HepG2 (cell line): ENCODE data around the gene GPC2. TPM values are rescaled to one million over a fixed set of nuclear protein-coding genes. Genes with fewer than 3 reads are reported as not detected.

ENCODE experiments used
- ATF7-NPFF ChIP-seq: sonication (generic); formaldehyde crosslinking; IDR thresholded peaks from 2 replicates; pipeline ENCODE4 v1.8.1; 2023; ENCODE audit warnings: mild to moderate bottlenecking, low read depth, missing genetic modification reagents, moderate library complexity
- ETV5 ChIP-seq: IDR thresholded peaks from 2 replicates; pipeline ENCODE4 v1.6.1; 2018; ENCODE audit warnings: missing biosample characterization, missing genetic modification reagents, inconsistent platforms, borderline replicate concordance
- KAT2B ChIP-seq: fragments of 150-350 bp; IDR thresholded peaks from 2 replicates; pipeline ENCODE4 v1.6.1; 2014; ENCODE audit warnings: low read depth, low read length, borderline replicate concordance
- SRSF1 ChIP-seq: fragments of 200-400 bp; formaldehyde crosslinking; optimal IDR thresholded peaks from 2 replicates; pipeline ENCODE3; 2017; ENCODE audit warnings: mild to moderate bottlenecking, low read depth, low read length, moderate library complexity
- ZBTB1 ChIP-seq: sonication (generic); formaldehyde crosslinking; IDR thresholded peaks from 2 replicates; pipeline ENCODE4 v1.4.0; 2020; ENCODE audit warnings: missing genetic modification reagents, borderline replicate concordance
- ZC3H13 ChIP-seq: sonication (generic); formaldehyde crosslinking; IDR thresholded peaks from 2 replicates; pipeline ENCODE4 v1.8.1; 2023; ENCODE audit warnings: mild to moderate bottlenecking, missing genetic modification reagents, moderate library complexity
- ZFP36 ChIP-seq: fragments of 150-350 bp; IDR thresholded peaks from 2 replicates; pipeline ENCODE4 v1.6.1; 2018; ENCODE audit warnings: borderline replicate concordance, low read length, low read depth; ENCODE audit not compliant: partially characterized antibody
- ZFP62 ChIP-seq: sonication (generic); formaldehyde crosslinking; IDR thresholded peaks from 2 replicates; pipeline ENCODE4 v1.4.0; 2020; ENCODE audit warnings: missing genetic modification reagents
- ZFYVE20 ChIP-seq: sonication (generic); formaldehyde crosslinking; IDR thresholded peaks from 2 replicates; pipeline ENCODE4 v1.8.0; 2023; ENCODE audit warnings: low read depth, mild to moderate bottlenecking, moderate library complexity, missing genetic modification reagents, borderline replicate concordance
- ZNF136 ChIP-seq: sonication (generic); formaldehyde crosslinking; IDR thresholded peaks from 2 replicates; pipeline ENCODE4 v1.8.1; 2022; ENCODE audit warnings: low read depth, mild to moderate bottlenecking, moderate library complexity, missing genetic modification reagents
- ZNF34 ChIP-seq: sonication (generic); formaldehyde crosslinking; IDR thresholded peaks from 2 replicates; pipeline ENCODE4 v1.4.0; 2020; ENCODE audit warnings: mild to moderate bottlenecking, missing genetic modification reagents, borderline replicate concordance
- ZNF354B ChIP-seq: sonication (generic); formaldehyde crosslinking; IDR thresholded peaks from 2 replicates; pipeline ENCODE4 v1.8.0; 2022; ENCODE audit warnings: mild to moderate bottlenecking, missing genetic modification reagents
- ZNF451 ChIP-seq: sonication (generic); formaldehyde crosslinking; IDR thresholded peaks from 2 replicates; pipeline ENCODE4 v1.5.0; 2020; ENCODE audit warnings: mild to moderate bottlenecking, missing genetic modification reagents
- ZNF484 ChIP-seq: sonication (generic); formaldehyde crosslinking; IDR thresholded peaks from 2 replicates; pipeline ENCODE4 v1.5.1; 2020; ENCODE audit warnings: mild to moderate bottlenecking, low read depth, missing genetic modification reagents, borderline replicate concordance
- ZNF724P ChIP-seq: sonication (generic); formaldehyde crosslinking; IDR thresholded peaks from 2 replicates; pipeline ENCODE4 v1.8.0; 2022; ENCODE audit warnings: missing genetic modification reagents, borderline replicate concordance
- ZNF746 ChIP-seq: sonication (generic); formaldehyde crosslinking; IDR thresholded peaks from 2 replicates; pipeline ENCODE4 v1.8.0; 2022; ENCODE audit warnings: mild to moderate bottlenecking, missing genetic modification reagents
- ZNF761 ChIP-seq: sonication (generic); formaldehyde crosslinking; conservative IDR thresholded peaks from 2 replicates; pipeline ENCODE4 v1.4.0; 2020; ENCODE audit warnings: mild to moderate bottlenecking, missing genetic modification reagents
- ZNF816 ChIP-seq: sonication (generic); formaldehyde crosslinking; IDR thresholded peaks from 2 replicates; pipeline ENCODE4 v1.8.0; 2022; ENCODE audit warnings: missing genetic modification reagents, mild to moderate bottlenecking, borderline replicate concordance
- polyA plus RNA-seq, 8 experiments: library from polyadenylated mRNA; depleted of rRNA in 3 of 8; stranded (reverse) in 7 of 8; unstranded in 1 of 8; fragments of >200 nt; fragmentation: Illumina TruSeq in 4 of 8; extraction: Trizol in 4 of 8; gene quantifications; 2 replicates each; pipeline versions ENCODE4 v1.2.1 to v1.2.3, GENCODE V29; 2011 to 2016; ENCODE audit warnings: low read depth in 4 of 8, missing spikeins in 1 of 8, mixed read lengths in 1 of 8; ENCODE audit not compliant: insufficient read depth in 1 of 8
- total RNA-seq, 5 experiments: library from RNA; depleted of rRNA; stranded (reverse); fragments of >200 nt; fragmentation: Illumina TruSeq; extraction: Trizol; gene quantifications; 2 replicates each; pipeline ENCODE4 v1.2.3, GENCODE V29; 2016; ENCODE audit warnings: low read depth in 1 of 5
- TF ChIP-seq, protein P1 (sequence below): sonication (generic); formaldehyde crosslinking; conservative IDR thresholded peaks from 2 replicates; pipeline ENCODE4 v1.4.0; 2020; ENCODE audit warnings: mild to moderate bottlenecking, missing genetic modification reagents, moderate library complexity
- TF ChIP-seq, protein P2 (sequence below): sonication (generic); formaldehyde crosslinking; IDR thresholded peaks from 2 replicates; pipeline ENCODE4 v1.8.0; 2022; ENCODE audit warnings: mild to moderate bottlenecking, missing genetic modification reagents, moderate library complexity
- TF ChIP-seq, protein P3 (sequence below): IDR thresholded peaks from 2 replicates; pipeline ENCODE4 v1.6.1; 2012; ENCODE audit warnings: inconsistent platforms
- TF ChIP-seq, protein P4 (sequence below): sonication (generic); formaldehyde crosslinking; IDR thresholded peaks from 2 replicates; pipeline ENCODE4 v1.8.0; 2022; ENCODE audit warnings: missing genetic modification reagents, mild to moderate bottlenecking, moderate library complexity, borderline replicate concordance

Gene GPC2
- total and polyA plus RNA-seq, 2 of the 13 experiments (the other 11 are each of a cell fraction or from before 2014, with no cell fraction given), result 0.64 to 0.78 TPM

DNA sequence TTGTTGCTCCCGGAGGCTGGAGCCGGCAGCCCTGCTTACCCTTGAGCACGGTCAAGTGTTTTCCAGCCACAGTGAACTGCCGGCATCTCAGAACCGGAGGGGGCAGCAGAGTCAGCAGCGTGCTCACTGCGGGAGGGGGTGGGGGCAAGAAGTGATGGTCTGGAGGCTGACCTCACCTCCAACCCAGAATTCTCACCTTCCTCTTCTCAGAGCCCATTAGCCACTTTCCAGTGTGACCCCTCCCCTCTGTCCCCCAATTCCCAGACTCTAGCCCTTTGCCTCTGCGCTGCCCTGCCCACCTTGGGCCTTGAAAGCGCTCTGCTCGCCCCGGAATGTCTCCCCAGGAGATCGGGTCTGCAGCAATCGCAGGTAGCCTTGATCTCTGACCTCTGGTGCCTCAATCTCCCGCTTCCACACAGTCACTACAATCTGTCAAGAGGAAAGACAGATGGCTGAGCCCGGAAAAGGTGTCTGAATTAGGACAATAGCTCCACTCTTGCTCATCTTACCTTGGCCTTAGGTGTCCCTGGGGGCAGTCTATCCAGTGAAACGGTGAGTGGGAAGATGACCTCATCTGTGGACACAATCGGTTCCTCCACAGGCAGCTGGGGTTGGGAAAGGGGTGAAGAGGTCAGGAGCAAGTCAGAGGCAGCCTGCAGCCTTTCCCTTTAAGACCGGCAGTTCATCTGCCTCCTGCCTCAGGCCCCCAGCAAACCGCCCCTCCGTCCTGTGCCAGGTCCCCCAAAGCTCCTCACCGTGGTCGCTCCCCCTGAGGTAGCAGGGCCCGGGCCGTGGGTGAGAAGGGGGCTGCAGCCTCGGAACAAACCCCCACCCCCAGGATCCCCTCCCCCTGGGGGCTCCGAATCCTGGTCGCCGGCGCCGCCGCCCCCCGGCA is 19.6 kb downstream of the GPC2 start (continued):
- TF ChIP-seq, protein P1, sequence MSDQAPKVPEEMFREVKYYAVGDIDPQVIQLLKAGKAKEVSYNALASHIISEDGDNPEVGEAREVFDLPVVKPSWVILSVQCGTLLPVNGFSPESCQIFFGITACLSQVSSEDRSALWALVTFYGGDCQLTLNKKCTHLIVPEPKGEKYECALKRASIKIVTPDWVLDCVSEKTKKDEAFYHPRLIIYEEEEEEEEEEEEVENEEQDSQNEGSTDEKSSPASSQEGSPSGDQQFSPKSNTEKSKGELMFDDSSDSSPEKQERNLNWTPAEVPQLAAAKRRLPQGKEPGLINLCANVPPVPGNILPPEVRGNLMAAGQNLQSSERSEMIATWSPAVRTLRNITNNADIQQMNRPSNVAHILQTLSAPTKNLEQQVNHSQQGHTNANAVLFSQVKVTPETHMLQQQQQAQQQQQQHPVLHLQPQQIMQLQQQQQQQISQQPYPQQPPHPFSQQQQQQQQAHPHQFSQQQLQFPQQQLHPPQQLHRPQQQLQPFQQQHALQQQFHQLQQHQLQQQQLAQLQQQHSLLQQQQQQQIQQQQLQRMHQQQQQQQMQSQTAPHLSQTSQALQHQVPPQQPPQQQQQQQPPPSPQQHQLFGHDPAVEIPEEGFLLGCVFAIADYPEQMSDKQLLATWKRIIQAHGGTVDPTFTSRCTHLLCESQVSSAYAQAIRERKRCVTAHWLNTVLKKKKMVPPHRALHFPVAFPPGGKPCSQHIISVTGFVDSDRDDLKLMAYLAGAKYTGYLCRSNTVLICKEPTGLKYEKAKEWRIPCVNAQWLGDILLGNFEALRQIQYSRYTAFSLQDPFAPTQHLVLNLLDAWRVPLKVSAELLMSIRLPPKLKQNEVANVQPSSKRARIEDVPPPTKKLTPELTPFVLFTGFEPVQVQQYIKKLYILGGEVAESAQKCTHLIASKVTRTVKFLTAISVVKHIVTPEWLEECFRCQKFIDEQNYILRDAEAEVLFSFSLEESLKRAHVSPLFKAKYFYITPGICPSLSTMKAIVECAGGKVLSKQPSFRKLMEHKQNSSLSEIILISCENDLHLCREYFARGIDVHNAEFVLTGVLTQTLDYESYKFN (CRISPR knock-in tag), result no peak
- peak; percentile 50 for TF ChIP-seq ETV5 (CRISPR knock-in tag)
- TF ChIP-seq KAT2B, result no peak
- TF ChIP-seq ZNF484 (CRISPR knock-in tag), result no peak
- no peak for TF ChIP-seq ZNF761 (CRISPR knock-in tag)
- TF ChIP-seq ZNF451 (CRISPR knock-in tag), result no peak
- no peak for TF ChIP-seq ZNF136
- no peak for TF ChIP-seq ZNF34 (CRISPR knock-in tag)
- TF ChIP-seq ZNF724P (CRISPR knock-in tag), result no peak
- no peak for TF ChIP-seq ZC3H13 (CRISPR knock-in tag)
- TF ChIP-seq ZNF746, result no peak
- TF ChIP-seq, protein P2, sequence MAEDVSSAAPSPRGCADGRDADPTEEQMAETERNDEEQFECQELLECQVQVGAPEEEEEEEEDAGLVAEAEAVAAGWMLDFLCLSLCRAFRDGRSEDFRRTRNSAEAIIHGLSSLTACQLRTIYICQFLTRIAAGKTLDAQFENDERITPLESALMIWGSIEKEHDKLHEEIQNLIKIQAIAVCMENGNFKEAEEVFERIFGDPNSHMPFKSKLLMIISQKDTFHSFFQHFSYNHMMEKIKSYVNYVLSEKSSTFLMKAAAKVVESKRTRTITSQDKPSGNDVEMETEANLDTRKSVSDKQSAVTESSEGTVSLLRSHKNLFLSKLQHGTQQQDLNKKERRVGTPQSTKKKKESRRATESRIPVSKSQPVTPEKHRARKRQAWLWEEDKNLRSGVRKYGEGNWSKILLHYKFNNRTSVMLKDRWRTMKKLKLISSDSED (CRISPR knock-in tag), result no peak
- no peak for TF ChIP-seq ZNF816 (CRISPR knock-in tag)
- TF ChIP-seq ZBTB1 (CRISPR knock-in tag), result no peak
- no peak for TF ChIP-seq ZNF354B
- no peak for TF ChIP-seq ATF7-NPFF (CRISPR knock-in tag)
- TF ChIP-seq ZFP62 (CRISPR knock-in tag), result no peak
- TF ChIP-seq ZFP36, result no peak
- TF ChIP-seq, protein P3, sequence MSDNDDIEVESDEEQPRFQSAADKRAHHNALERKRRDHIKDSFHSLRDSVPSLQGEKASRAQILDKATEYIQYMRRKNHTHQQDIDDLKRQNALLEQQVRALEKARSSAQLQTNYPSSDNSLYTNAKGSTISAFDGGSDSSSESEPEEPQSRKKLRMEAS, result no peak
- TF ChIP-seq SRSF1, result no peak
- TF ChIP-seq, protein P4, sequence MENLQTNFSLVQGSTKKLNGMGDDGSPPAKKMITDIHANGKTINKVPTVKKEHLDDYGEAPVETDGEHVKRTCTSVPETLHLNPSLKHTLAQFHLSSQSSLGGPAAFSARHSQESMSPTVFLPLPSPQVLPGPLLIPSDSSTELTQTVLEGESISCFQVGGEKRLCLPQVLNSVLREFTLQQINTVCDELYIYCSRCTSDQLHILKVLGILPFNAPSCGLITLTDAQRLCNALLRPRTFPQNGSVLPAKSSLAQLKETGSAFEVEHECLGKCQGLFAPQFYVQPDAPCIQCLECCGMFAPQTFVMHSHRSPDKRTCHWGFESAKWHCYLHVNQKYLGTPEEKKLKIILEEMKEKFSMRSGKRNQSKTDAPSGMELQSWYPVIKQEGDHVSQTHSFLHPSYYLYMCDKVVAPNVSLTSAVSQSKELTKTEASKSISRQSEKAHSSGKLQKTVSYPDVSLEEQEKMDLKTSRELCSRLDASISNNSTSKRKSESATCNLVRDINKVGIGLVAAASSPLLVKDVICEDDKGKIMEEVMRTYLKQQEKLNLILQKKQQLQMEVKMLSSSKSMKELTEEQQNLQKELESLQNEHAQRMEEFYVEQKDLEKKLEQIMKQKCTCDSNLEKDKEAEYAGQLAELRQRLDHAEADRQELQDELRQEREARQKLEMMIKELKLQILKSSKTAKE (CRISPR knock-in tag), result peak; percentile 26; the same call in 1 of the 2 replicates
- no peak for TF ChIP-seq ZFYVE20 (CRISPR knock-in tag)
